Spleen (tissue), 11 donors: ENCODE measurements around the gene RNF148. TPM values are rescaled to one million over a fixed set of nuclear protein-coding genes. Genes with fewer than 3 reads are reported as not detected.

Experiments used
- DNase-seq: peaks from one replicate; pipeline ENCODE4 v3.0.0-alpha.2; 2020
- H3K27ac ChIP-seq, 8 donors: fragments of 200-600 bp; sonication (generic) in 7 of 8; 1 replicate in 4 of 8; 2 replicates in 4 of 8; pipeline versions ENCODE4 v1.5.0 to v1.8.0; 2016 to 2021; ENCODE audit warnings: inconsistent platforms in 4 of 8, mild to moderate bottlenecking in 4 of 8, moderate library complexity in 1 of 8
- H3K27me3 ChIP-seq, 7 donors: fragments of 200-600 bp; sonication (generic) in 6 of 7; replicated peaks in 1 of 7; 1 replicate in 4 of 7; 2 replicates in 3 of 7; pipeline versions ENCODE4 v1.5.0 to v1.8.0; 2016 to 2021; ENCODE audit warnings: inconsistent platforms in 3 of 7, mild to moderate bottlenecking in 1 of 7
- H3K36me3 ChIP-seq, 6 donors: fragments of 200-600 bp; sonication (generic) in 5 of 6; 1 replicate in 4 of 6; 2 replicates in 2 of 6; pipeline versions ENCODE4 v1.5.0 to v1.8.0; 2016 to 2021; ENCODE audit warnings: inconsistent platforms in 2 of 6
- H3K4me1 ChIP-seq, 6 donors: fragments of 200-600 bp; sonication (generic) in 5 of 6; 1 replicate in 3 of 6; 2 replicates in 3 of 6; pipeline versions ENCODE4 v1.5.0 to v1.8.0; 2016 to 2021; ENCODE audit warnings: inconsistent platforms in 3 of 6
- H3K4me3 ChIP-seq, 8 donors: fragments of 200-600 bp; sonication (generic) in 7 of 8; 1 replicate in 4 of 8; 2 replicates in 4 of 8; pipeline versions ENCODE4 v1.5.0 to v1.8.0; 2016 to 2021; ENCODE audit warnings: inconsistent platforms in 4 of 8, mild to moderate bottlenecking in 4 of 8, moderate library complexity in 2 of 8
- H3K9me3 ChIP-seq, 8 donors: fragments of 200-600 bp; sonication (generic) in 7 of 8; 1 replicate in 4 of 8; 2 replicates in 4 of 8; pipeline versions ENCODE4 v1.5.0 to v1.8.0; 2016 to 2021; ENCODE audit warnings: inconsistent platforms in 4 of 8
- CTCF ChIP-seq, 11 experiments: fragments of 200-600 bp in 7 of 11; fragments of 450-650 bp in 4 of 11; sonication (generic) in 4 of 11; IDR thresholded peaks in 8 of 11; conservative IDR thresholded peaks in 3 of 11; 1 replicate in 7 of 11; 2 replicates in 4 of 11; pipeline versions ENCODE4 v1.4.0 to v1.8.0; 2016 to 2021; ENCODE audit warnings: antibody characterized with exemption in 11 of 11, inconsistent platforms in 4 of 11, mild to moderate bottlenecking in 1 of 11
- POLR2A ChIP-seq, 3 donors: fragments of 450-650 bp; IDR thresholded peaks; one replicate each; pipeline ENCODE4 v1.5.1; 2017; ENCODE audit warnings: antibody characterized with exemption in 3 of 3, mild to moderate bottlenecking in 1 of 3
- POLR2AphosphoS5 ChIP-seq, 3 donors: sonication (generic); formaldehyde crosslinking; IDR thresholded peaks; one replicate each; pipeline ENCODE4 v1.5.1; 2017; ENCODE audit warnings: antibody characterized with exemption in 3 of 3
- WGBS, 5 donors: extraction: QIAGEN DNeasy Blood & Tissue Kit in 3 of 5; methylation state at CpG; one replicate each; pipeline versions ENCODE4 v1.1.5 to v1.1.7; 2013 to 2018; 5-methylcytosine and 5-hydroxymethylcytosine counted together
- intact Hi-C: fragments of 100-400 bp; cut with DNase I; formaldehyde crosslinking; loops from one replicate; pipeline ENCODE4 v1.15.0; 2023; ENCODE audit warnings: low total_unique reads
- polyA plus RNA-seq, 3 donors: library from polyadenylated mRNA; stranded (reverse); fragments of 200-250 nt; gene quantifications; one replicate each; pipeline ENCODE4 v1.2.1, GENCODE V29; 2013
- total RNA-seq, 7 donors: library from RNA; depleted of rRNA in 3 of 7; stranded (reverse); fragments of >200 nt in 3 of 7; fragmentation: NEBNext Ultra II Directional in 4 of 7; extraction: Animal tissue kit (Norgen Biotek cat#: 25700) in 4 of 7; gene quantifications; one replicate each; pipeline versions ENCODE4 v1.1.0 to v1.2.1, GENCODE V29; 2016 to 2021
- donor health status: healthy with polysubstance abuse.
- donor health status: DM: no; HTN: no; CAD: no; lungs with moderate emphysema.
- donor health status: DM: no; HTN: no; CAD: no.
- donor health status: Bipolar disorder and iron deficiency.
- donor health status: healthy.
- donor health status: DM: no; HTN: no; CAD: no.
- donor health status: DM: yes; HTN: yes; CAD: no.

The RNF148 gene
- total and polyA plus RNA-seq, 10 donors, result 0.06 to 2.2 (median 0.99) TPM; not detected in 2

- Histone ChIP-seq H3K27me3 (no peaks in the 10 kb centered on the region), H3K4me3 (no peak overlapping the region), H3K4me1 (no peaks in the 10 kb centered on the region), H3K27ac (no peak overlapping the region), H3K9me3 (peaks cover 0 to 9% (median 0%) of the 10 kb centered on the region in 8 donors), H3K36me3 (no peaks in the 10 kb centered on the region)
- intact Hi-C loops, result no loop called here
- 87 to 100% (median 89%) methylated on average over 2 to 3 of the region's 3 CpGs for WGBS, 5 donors
- DNase-seq, result no peak
- TF ChIP-seq POLR2AphosphoS5 (IDR thresholded peaks at IDR 0.05) (no peak), POLR2A (IDR thresholded peaks at IDR 0.05) (no peak), CTCF (IDR thresholded peaks at IDR 0.05 in 8 of 11, conservative IDR thresholded peaks at IDR 0.05 in 3 of 11) (no peak)
These were observed 9.9 kb downstream of the RNF148 start for GRCh38 chr7:122692769-122693309.

GRCh38 chr7:122691569-122692235 is 11.0 kb downstream of the RNF148 start:
- no peak for DNase-seq
- no peaks in the 10 kb centered on the region for H3K4me1 ChIP-seq
- peaks cover 0 to 9% (median 0%) of the 10 kb centered on the region in 8 donors for H3K9me3 ChIP-seq
- no peaks in the 10 kb centered on the region for H3K36me3 ChIP-seq
- no peaks in the 10 kb centered on the region for H3K27me3 ChIP-seq
- no peak overlapping the region for H3K4me3 ChIP-seq
- TF ChIP-seq POLR2AphosphoS5 (IDR thresholded peaks at IDR 0.05), result no peak
- TF ChIP-seq POLR2A (IDR thresholded peaks at IDR 0.05), result no peak
- TF ChIP-seq CTCF (IDR thresholded peaks at IDR 0.05 in 8 of 11, conservative IDR thresholded peaks at IDR 0.05 in 3 of 11), result no peak
- 89 to 94% (median 89%) methylated on average over 14 of the region's 14 CpGs for WGBS, 5 donors
- no peak overlapping the region for H3K27ac ChIP-seq
- intact Hi-C loops, result no loop called here

GRCh38 chr7:122689346-122690109 is 13.2 kb downstream of the RNF148 start:
- TF ChIP-seq POLR2AphosphoS5 (IDR thresholded peaks at IDR 0.05), result no peak
- TF ChIP-seq POLR2A (IDR thresholded peaks at IDR 0.05), result no peak
- TF ChIP-seq CTCF (IDR thresholded peaks at IDR 0.05 in 8 of 11, conservative IDR thresholded peaks at IDR 0.05 in 3 of 11), result no peak
- 83 to 89% (median 87%) methylated on average over 12 to 13 of the region's 13 CpGs for WGBS, 5 donors

More at GRCh38 chr7:122689346-122690109, 13.2 kb downstream of the RNF148 start:
- Histone ChIP-seq H3K4me3 (no peak overlapping the region), H3K27ac (no peak overlapping the region), H3K4me1 (no peaks in the 10 kb centered on the region), H3K9me3 (peaks cover 0 to 9% (median 0%) of the 10 kb centered on the region in 8 donors), H3K27me3 (no peaks in the 10 kb centered on the region), H3K36me3 (no peaks in the 10 kb centered on the region)
- intact Hi-C loops, result no loop called here
- DNase-seq, result no peak
